SK-N-SH (cell line): Measurements from ENCODE around the gene SGPL1. TPM values are rescaled to one million over a fixed set of nuclear protein-coding genes. Genes with fewer than 3 reads are reported as not detected.

Source experiments
- CTCF ChIA-PET: fragments of 300-600, 350-600 bp; formaldehyde crosslinking; extraction: SDS; loops from one replicate; lab custom pipeline; 2021; lab: Yijun Ruan, JAX
- POLR2A ChIA-PET: fragments of 350-600 bp; sonication (Branson Sonifier 250); formaldehyde crosslinking; extraction: SDS; loops from one replicate; lab custom pipeline; 2020; ENCODE audit warnings: antibody characterized with exemption, inconsistent platforms; lab: Yijun Ruan, JAX
- DNase-seq: peaks from one replicate; pipeline ENCODE4 v3.0.0; 2012
- H2AFZ ChIP-seq: fragments of 200-600 bp; sonication (generic); 2 replicates; pipeline ENCODE4 v1.8.1; 2016; ENCODE audit warnings: antibody characterized with exemption, mild to moderate bottlenecking, low read depth
- H3F3A ChIP-seq: fragments of 200-600 bp; sonication (generic); replicated peaks from 2 replicates; pipeline ENCODE3; 2016; ENCODE audit warnings: antibody characterized with exemption, mild to moderate bottlenecking; ENCODE audit not compliant: insufficient read depth
- H3K27ac ChIP-seq, 2 experiments: fragments of 200-500 bp in 1 of 2; fragments of 200-600 bp in 1 of 2; sonication (Bioruptor generic) in 1 of 2; sonication (generic), shearing (Covaris generic) in 1 of 2; 2 replicates each; pipeline versions ENCODE4 v1.5.1 to v1.6.1; 2014 to 2016; ENCODE audit warnings: low read depth in 2 of 2, inconsistent platforms in 1 of 2, low read length in 1 of 2, mild to moderate bottlenecking in 1 of 2, mixed read lengths in 1 of 2
- H3K27me3 ChIP-seq: fragments of 200-600 bp; sonication (generic), shearing (Covaris generic); 2 replicates; pipeline ENCODE4 v1.6.1; 2016; ENCODE audit warnings: mixed run types; ENCODE audit not compliant: insufficient read depth
- H3K36me3 ChIP-seq, 2 experiments: fragments of 200-500 bp in 1 of 2; fragments of 200-600 bp in 1 of 2; sonication (Bioruptor generic) in 1 of 2; sonication (generic) in 1 of 2; replicated peaks in 1 of 2; 2 replicates each; pipeline versions ENCODE3 to v1.5.1; 2014 to 2016; ENCODE audit warnings: low read length in 1 of 2, mild to moderate bottlenecking in 1 of 2; ENCODE audit not compliant: insufficient read depth in 2 of 2, control insufficient read depth in 1 of 2
- H3K4me1 ChIP-seq, 2 experiments: fragments of 200-500 bp in 1 of 2; fragments of 200-600 bp in 1 of 2; sonication (Bioruptor generic) in 1 of 2; sonication (generic), shearing (Covaris generic) in 1 of 2; 2 replicates each; pipeline versions ENCODE4 v1.5.1 to v1.6.1; 2014 to 2016; ENCODE audit warnings: low read depth in 1 of 2, low read length in 1 of 2, mixed run types in 1 of 2; ENCODE audit not compliant: insufficient read depth in 2 of 2, control insufficient read depth in 1 of 2
- H3K4me2 ChIP-seq: fragments of 200-600 bp; sonication (generic), shearing (Covaris generic); 2 replicates; pipeline ENCODE4 v1.6.1; 2017; ENCODE audit warnings: mixed run types
- H3K4me3 ChIP-seq, 2 experiments: fragments of 200-500 bp in 1 of 2; fragments of 200-600 bp in 1 of 2; sonication (Bioruptor generic) in 1 of 2; sonication (generic), shearing (Covaris generic) in 1 of 2; 2 replicates each; pipeline versions ENCODE4 v1.5.1 to v1.8.1; 2014 to 2016; ENCODE audit warnings: low read depth in 2 of 2, inconsistent platforms in 1 of 2, low read length in 1 of 2, mild to moderate bottlenecking in 1 of 2, mixed read lengths in 1 of 2, moderate library complexity in 1 of 2
- H3K79me2 ChIP-seq: fragments of 200-600 bp; sonication (generic); 2 replicates; pipeline ENCODE4 v1.8.1; 2017; ENCODE audit warnings: mild to moderate bottlenecking; ENCODE audit not compliant: insufficient read depth
- H3K9ac ChIP-seq: fragments of 200-600 bp; sonication (generic); 2 replicates; pipeline ENCODE4 v1.6.1; 2017; ENCODE audit warnings: mixed run types
- H3K9me2 ChIP-seq: fragments of 200-600 bp; sonication (generic); 2 replicates; pipeline ENCODE4 v1.6.1; 2017; ENCODE audit warnings: mixed run types
- H3K9me3 ChIP-seq: fragments of 200-600 bp; sonication (generic); 2 replicates; pipeline ENCODE4 v1.6.1; 2017; ENCODE audit warnings: mixed run types, mild to moderate bottlenecking, moderate library complexity
- H4K20me1 ChIP-seq: fragments of 200-600 bp; sonication (generic); 2 replicates; pipeline ENCODE4 v1.6.1; 2017; ENCODE audit warnings: mild to moderate bottlenecking, mixed run types; ENCODE audit not compliant: insufficient read depth
- EP300 ChIP-seq, 2 experiments: IDR thresholded peaks; 2 replicates each; pipeline versions ENCODE4 v1.4.0 to v1.6.1; 2012; ENCODE audit warnings: borderline replicate concordance in 1 of 2, low read depth in 1 of 2, low read length in 1 of 2
- FOSL2 ChIP-seq: IDR thresholded peaks from 2 replicates; pipeline ENCODE4 v1.4.0; 2012; ENCODE audit warnings: low read depth, mild to moderate bottlenecking, moderate library complexity, borderline replicate concordance
- FOXM1 ChIP-seq: IDR thresholded peaks from 2 replicates; pipeline ENCODE4 v1.4.0; 2012; ENCODE audit warnings: low read depth, mild to moderate bottlenecking
- GATA2 ChIP-seq: sonication (generic); formaldehyde crosslinking; IDR thresholded peaks from 2 replicates; pipeline ENCODE4 v1.5.0; 2020; ENCODE audit warnings: mild to moderate bottlenecking, missing genetic modification reagents
- MEF2A ChIP-seq: IDR thresholded peaks from 2 replicates; pipeline ENCODE4 v1.4.0; 2012; ENCODE audit warnings: low read depth, borderline replicate concordance
- POLR2AphosphoS5 ChIP-seq: IDR thresholded peaks from 2 replicates; pipeline ENCODE4 v1.6.1; 2012; ENCODE audit warnings: low read depth, low read length
- RAD21 ChIP-seq: IDR thresholded peaks from 2 replicates; pipeline ENCODE4 v1.6.1; 2012; ENCODE audit warnings: mild to moderate bottlenecking, low read length
- RCOR1 ChIP-seq: fragments of 150-350 bp; IDR thresholded peaks from 2 replicates; pipeline ENCODE4 v1.6.1; 2017; ENCODE audit warnings: antibody characterized with exemption, low read length
- RFX5 ChIP-seq: IDR thresholded peaks from 2 replicates; pipeline ENCODE4 v1.6.1; 2012; ENCODE audit warnings: mild to moderate bottlenecking, improper control_type of control experiment, low read length
- RXRA ChIP-seq: IDR thresholded peaks from 2 replicates; pipeline ENCODE4 v1.4.0; 2012; ENCODE audit warnings: low read depth, mild to moderate bottlenecking, borderline replicate concordance
- TAF1 ChIP-seq: IDR thresholded peaks from 2 replicates; pipeline ENCODE4 v1.6.1; 2012; ENCODE audit warnings: low read depth, mild to moderate bottlenecking, low read length, moderate library complexity, borderline replicate concordance
- TEAD4 ChIP-seq: IDR thresholded peaks from 2 replicates; pipeline ENCODE4 v1.4.0; 2012; ENCODE audit warnings: mild to moderate bottlenecking, borderline replicate concordance; ENCODE audit not compliant: insufficient read depth
- WGBS: methylation state at CpG from one replicate; pipeline ENCODE4 v1.1.6; 2017; ENCODE audit warnings: low lambda C conversion rate; 5-methylcytosine and 5-hydroxymethylcytosine counted together
- polyA plus RNA-seq, 3 experiments: library from polyadenylated mRNA; depleted of rRNA; stranded (reverse); fragments of >200 nt; gene quantifications; 2 replicates each; pipeline ENCODE4 v1.2.3, GENCODE V29; 2012
- TF ChIP-seq, protein P1 (sequence below): fragments of 200-600 bp; sonication (generic); IDR thresholded peaks from 2 replicates; pipeline ENCODE4 v1.6.1; 2017; ENCODE audit warnings: antibody characterized with exemption, mild to moderate bottlenecking, moderate library complexity
- TF ChIP-seq, protein P2 (sequence below): IDR thresholded peaks from 2 replicates; pipeline ENCODE4 v1.4.0; 2012; ENCODE audit warnings: low read depth, borderline replicate concordance
- TF ChIP-seq, protein P3 (sequence below): IDR thresholded peaks from 2 replicates; pipeline ENCODE4 v1.6.1; 2012; ENCODE audit warnings: mild to moderate bottlenecking, low read depth, low read length, moderate library complexity

SGPL1 gene
- polyA plus RNA-seq, 1 of the 3 experiments (the other 2 are of a cell fraction): 11.8 TPM

DNA sequence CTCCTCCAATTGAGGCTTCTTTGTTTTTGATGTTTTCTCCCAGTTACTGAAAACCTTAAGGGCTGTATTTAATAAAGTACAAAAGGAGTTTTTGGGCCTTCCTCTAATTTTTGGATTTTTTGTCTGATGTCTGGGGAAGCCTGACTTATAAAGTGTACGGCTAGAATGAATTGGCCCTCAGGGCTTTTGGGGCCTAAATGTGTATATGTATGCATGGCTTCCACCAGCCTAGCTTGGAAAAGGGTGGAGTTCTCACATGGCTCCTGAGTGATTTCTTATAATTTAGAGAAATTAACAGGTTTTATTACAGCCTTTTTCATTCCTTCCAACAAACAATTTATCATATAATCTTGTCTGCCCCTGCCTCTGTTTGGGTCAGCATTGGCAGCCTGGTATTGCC, 20.1 kb upstream of the SGPL1 start:
- H3F3A ChIP-seq: no peaks in the 10 kb centered on the region
- no peak overlapping the region for H3K4me2 ChIP-seq
- TF ChIP-seq RXRA: no peak
- no peak for TF ChIP-seq MEF2A
- TF ChIP-seq TAF1: no peak
- no peak for TF ChIP-seq FOXM1
- TF ChIP-seq, protein P1, sequence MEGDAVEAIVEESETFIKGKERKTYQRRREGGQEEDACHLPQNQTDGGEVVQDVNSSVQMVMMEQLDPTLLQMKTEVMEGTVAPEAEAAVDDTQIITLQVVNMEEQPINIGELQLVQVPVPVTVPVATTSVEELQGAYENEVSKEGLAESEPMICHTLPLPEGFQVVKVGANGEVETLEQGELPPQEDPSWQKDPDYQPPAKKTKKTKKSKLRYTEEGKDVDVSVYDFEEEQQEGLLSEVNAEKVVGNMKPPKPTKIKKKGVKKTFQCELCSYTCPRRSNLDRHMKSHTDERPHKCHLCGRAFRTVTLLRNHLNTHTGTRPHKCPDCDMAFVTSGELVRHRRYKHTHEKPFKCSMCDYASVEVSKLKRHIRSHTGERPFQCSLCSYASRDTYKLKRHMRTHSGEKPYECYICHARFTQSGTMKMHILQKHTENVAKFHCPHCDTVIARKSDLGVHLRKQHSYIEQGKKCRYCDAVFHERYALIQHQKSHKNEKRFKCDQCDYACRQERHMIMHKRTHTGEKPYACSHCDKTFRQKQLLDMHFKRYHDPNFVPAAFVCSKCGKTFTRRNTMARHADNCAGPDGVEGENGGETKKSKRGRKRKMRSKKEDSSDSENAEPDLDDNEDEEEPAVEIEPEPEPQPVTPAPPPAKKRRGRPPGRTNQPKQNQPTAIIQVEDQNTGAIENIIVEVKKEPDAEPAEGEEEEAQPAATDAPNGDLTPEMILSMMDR: no peak
- TF ChIP-seq GATA2 (CRISPR knock-in tag): no peak
- TF ChIP-seq, protein P2, sequence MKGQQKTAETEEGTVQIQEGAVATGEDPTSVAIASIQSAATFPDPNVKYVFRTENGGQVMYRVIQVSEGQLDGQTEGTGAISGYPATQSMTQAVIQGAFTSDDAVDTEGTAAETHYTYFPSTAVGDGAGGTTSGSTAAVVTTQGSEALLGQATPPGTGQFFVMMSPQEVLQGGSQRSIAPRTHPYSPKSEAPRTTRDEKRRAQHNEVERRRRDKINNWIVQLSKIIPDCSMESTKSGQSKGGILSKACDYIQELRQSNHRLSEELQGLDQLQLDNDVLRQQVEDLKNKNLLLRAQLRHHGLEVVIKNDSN: no peak
- no peak for TF ChIP-seq RFX5
- TF ChIP-seq RAD21: no peak
- TF ChIP-seq, protein P3, sequence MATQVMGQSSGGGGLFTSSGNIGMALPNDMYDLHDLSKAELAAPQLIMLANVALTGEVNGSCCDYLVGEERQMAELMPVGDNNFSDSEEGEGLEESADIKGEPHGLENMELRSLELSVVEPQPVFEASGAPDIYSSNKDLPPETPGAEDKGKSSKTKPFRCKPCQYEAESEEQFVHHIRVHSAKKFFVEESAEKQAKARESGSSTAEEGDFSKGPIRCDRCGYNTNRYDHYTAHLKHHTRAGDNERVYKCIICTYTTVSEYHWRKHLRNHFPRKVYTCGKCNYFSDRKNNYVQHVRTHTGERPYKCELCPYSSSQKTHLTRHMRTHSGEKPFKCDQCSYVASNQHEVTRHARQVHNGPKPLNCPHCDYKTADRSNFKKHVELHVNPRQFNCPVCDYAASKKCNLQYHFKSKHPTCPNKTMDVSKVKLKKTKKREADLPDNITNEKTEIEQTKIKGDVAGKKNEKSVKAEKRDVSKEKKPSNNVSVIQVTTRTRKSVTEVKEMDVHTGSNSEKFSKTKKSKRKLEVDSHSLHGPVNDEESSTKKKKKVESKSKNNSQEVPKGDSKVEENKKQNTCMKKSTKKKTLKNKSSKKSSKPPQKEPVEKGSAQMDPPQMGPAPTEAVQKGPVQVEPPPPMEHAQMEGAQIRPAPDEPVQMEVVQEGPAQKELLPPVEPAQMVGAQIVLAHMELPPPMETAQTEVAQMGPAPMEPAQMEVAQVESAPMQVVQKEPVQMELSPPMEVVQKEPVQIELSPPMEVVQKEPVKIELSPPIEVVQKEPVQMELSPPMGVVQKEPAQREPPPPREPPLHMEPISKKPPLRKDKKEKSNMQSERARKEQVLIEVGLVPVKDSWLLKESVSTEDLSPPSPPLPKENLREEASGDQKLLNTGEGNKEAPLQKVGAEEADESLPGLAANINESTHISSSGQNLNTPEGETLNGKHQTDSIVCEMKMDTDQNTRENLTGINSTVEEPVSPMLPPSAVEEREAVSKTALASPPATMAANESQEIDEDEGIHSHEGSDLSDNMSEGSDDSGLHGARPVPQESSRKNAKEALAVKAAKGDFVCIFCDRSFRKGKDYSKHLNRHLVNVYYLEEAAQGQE: no peak
- no peak for TF ChIP-seq FOSL2
- no peak for TF ChIP-seq EP300 (IDR thresholded peaks at IDR 0.05; ENCODE audit: borderline replicate concordance in 1 of 2, low read depth in 1 of 2, low read length in 1 of 2)
- TF ChIP-seq RCOR1: no peak
- TF ChIP-seq TEAD4: no peak
- TF ChIP-seq POLR2AphosphoS5: no peak
- H3K9me3 ChIP-seq: no peaks in the 10 kb centered on the region
- no peaks in the 10 kb centered on the region for H3K4me1 ChIP-seq
- 83% methylated on average over 1 of the region's 1 CpG for WGBS
- peaks cover 35% of the 10 kb centered on the region; the same call in 1 of the 2 replicates for H3K27me3 ChIP-seq
- H3K27ac ChIP-seq: no peak overlapping the region
- H3K79me2 ChIP-seq: no peaks in the 10 kb centered on the region
- no peaks in the 10 kb centered on the region for H3K36me3 ChIP-seq
- no peak overlapping the region for H2AFZ ChIP-seq
- ChIA-PET CTCF (no interaction called here), POLR2A (no interaction called here)
- H3K9me2 ChIP-seq: no peaks in the 10 kb centered on the region
- no peaks in the 10 kb centered on the region for H4K20me1 ChIP-seq
- DNase-seq: no peak
- no peak overlapping the region for H3K4me3 ChIP-seq
- no peak overlapping the region for H3K9ac ChIP-seq
